ENCODE measurements around the gene TSPAN16. TPM values are rescaled to one million over a fixed set of nuclear protein-coding genes. Genes with fewer than 3 reads are reported as not detected.
"Not testable (repeated sequence)": the region's sequence is repeated elsewhere in the genome, so short reads cannot be mapped to it uniquely, and the experiment has no call there.

TSPAN16 gene
- total RNA-seq, 1 donor from 2014 or later: not detected

- H3K9me3 Mint-ChIP-seq (ENCODE audit: low read depth): no peaks in the 10 kb centered on the region
- DNase-seq (ENCODE audit: low spot score, unreplicated experiment): no peak
- H3K27me3 Mint-ChIP-seq: peaks cover 3% of the 10 kb centered on the region
- H3K4me1 Mint-ChIP-seq (ENCODE audit: low read depth): peaks cover 4% of the 10 kb centered on the region
- H3K27ac Mint-ChIP-seq: peak overlapping the region; percentile 12
- no peaks in the 10 kb centered on the region for H3K36me3 Mint-ChIP-seq (ENCODE audit: insufficient read depth)
- H3K4me3 Mint-ChIP-seq (ENCODE audit: low read depth): no peak overlapping the region
- TF ChIP-seq CTCF (IDR thresholded peaks at IDR 0.05; ENCODE audit: unreplicated experiment): no peak
Measured at GRCh38 chr19:11296264-11296663, 304 bp downstream of the TSPAN16 start.

GRCh38 chr19:11299946-11300810 is 4.2 kb downstream of the TSPAN16 start:
- Mint-ChIP-seq H3K9me3 (ENCODE audit: low read depth) (no peaks in the 10 kb centered on the region), H3K27me3 (peaks cover 3% of the 10 kb centered on the region)

GRCh38 chr19:11300811-11301120 is 4.8 kb downstream of the TSPAN16 start:
- DNase-seq (ENCODE audit: low spot score, unreplicated experiment): no peak

More at GRCh38 chr19:11299946-11300810, 4.2 kb downstream of the TSPAN16 start:
- no peak for DNase-seq (ENCODE audit: low spot score, unreplicated experiment)
- Mint-ChIP-seq H3K36me3 (ENCODE audit: insufficient read depth) (no peaks in the 10 kb centered on the region), H3K4me3 (ENCODE audit: low read depth) (no peak overlapping the region), H3K27ac (no peak overlapping the region), H3K4me1 (ENCODE audit: low read depth) (no peaks in the 10 kb centered on the region)
- TF ChIP-seq CTCF (IDR thresholded peaks at IDR 0.05; ENCODE audit: unreplicated experiment): no peak

GRCh38 chr19:11304936-11305335 is 9.0 kb downstream of the TSPAN16 start:
- TF ChIP-seq CTCF (IDR thresholded peaks at IDR 0.05; ENCODE audit: unreplicated experiment): no peak
- Mint-ChIP-seq H3K4me1 (ENCODE audit: low read depth) (no peaks in the 10 kb centered on the region), H3K4me3 (ENCODE audit: low read depth) (no peak overlapping the region), H3K36me3 (ENCODE audit: insufficient read depth) (no peaks in the 10 kb centered on the region), H3K27me3 (peaks cover 3% of the 10 kb centered on the region), H3K9me3 (ENCODE audit: low read depth) (no peaks in the 10 kb centered on the region), H3K27ac (no peak overlapping the region)
- no peak for DNase-seq (ENCODE audit: low spot score, unreplicated experiment)

More at GRCh38 chr19:11300811-11301120, 4.8 kb downstream of the TSPAN16 start:
- Mint-ChIP-seq H3K36me3 (ENCODE audit: insufficient read depth) (no peaks in the 10 kb centered on the region), H3K27me3 (peaks cover 3% of the 10 kb centered on the region), H3K27ac (no peak overlapping the region), H3K4me3 (ENCODE audit: low read depth) (no peak overlapping the region), H3K4me1 (ENCODE audit: low read depth) (no peaks in the 10 kb centered on the region), H3K9me3 (ENCODE audit: low read depth) (no peaks in the 10 kb centered on the region)
- no peak for TF ChIP-seq CTCF (IDR thresholded peaks at IDR 0.05; ENCODE audit: unreplicated experiment)

GRCh38 chr19:11306337-11306736 is 10.4 kb downstream of the TSPAN16 start:
- Mint-ChIP-seq H3K9me3 (ENCODE audit: low read depth) (no peaks in the 10 kb centered on the region), H3K27ac (no peak overlapping the region), H3K27me3 (peaks cover 3% of the 10 kb centered on the region), H3K36me3 (ENCODE audit: insufficient read depth) (no peaks in the 10 kb centered on the region), H3K4me3 (ENCODE audit: low read depth) (no peak overlapping the region), H3K4me1 (ENCODE audit: low read depth) (no peaks in the 10 kb centered on the region)
- no peak for TF ChIP-seq CTCF (IDR thresholded peaks at IDR 0.05; ENCODE audit: unreplicated experiment)
- DNase-seq (ENCODE audit: low spot score, unreplicated experiment): no peak

GRCh38 chr19:11320278-11320995 is 24.5 kb downstream of the TSPAN16 start:
- H3K27ac Mint-ChIP-seq; H3K4me3 Mint-ChIP-seq (ENCODE audit: low read depth); DNase-seq (ENCODE audit: low spot score, unreplicated experiment); H3K27me3 Mint-ChIP-seq; H3K36me3 Mint-ChIP-seq (ENCODE audit: insufficient read depth); H3K9me3 Mint-ChIP-seq (ENCODE audit: low read depth): not testable (repeated sequence)
- H3K4me1 Mint-ChIP-seq (ENCODE audit: low read depth): peaks cover 11% of the 10 kb centered on the region
